Measurements from ENCODE around the gene NSL1. TPM values are rescaled to one million over a fixed set of nuclear protein-coding genes. Genes with fewer than 3 reads are reported as not detected.
A peak's percentile ranks its signal among the peaks of the same experiment; 100 is the strongest.

The NSL1 gene
- total and polyA plus RNA-seq, 8 donors, result 10.2 to 170 (median 28.7) TPM

DNA sequence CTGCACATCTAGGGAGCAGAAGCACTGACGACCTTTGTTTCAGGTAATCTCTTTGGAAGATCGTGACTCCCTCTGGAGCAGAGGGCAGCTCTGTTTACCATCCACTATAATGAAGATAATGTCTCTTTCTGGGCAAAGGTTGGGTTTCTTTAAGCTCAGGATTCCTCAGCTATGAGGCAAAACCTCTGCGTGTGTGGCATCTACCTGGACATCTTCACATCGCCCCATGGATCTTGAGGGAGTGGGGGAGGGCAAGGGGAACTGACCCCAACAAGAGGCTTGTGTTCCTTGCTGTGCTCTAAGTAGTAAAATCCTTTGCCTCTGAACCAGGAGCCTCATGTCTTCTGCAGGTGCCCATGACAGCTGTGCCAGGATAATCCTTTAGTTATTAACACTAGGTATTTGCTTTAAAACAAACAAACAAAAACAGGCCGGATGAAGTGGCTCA, 36.3 kb upstream of the NSL1 start:
- 42 to 58% (median 53%) methylated on average over 5 of the region's 5 CpGs for WGBS, 5 donors
- no peaks in the 10 kb centered on the region for H3K27me3 ChIP-seq
- H3K27ac ChIP-seq, result no peak overlapping the region
- intact Hi-C loops (cut with DNase I; ENCODE audit: low total_unique reads), result no loop called here
- peak in 1 of 2 donors; percentile 28 for DNase-seq
- no peak for TF ChIP-seq POLR2AphosphoS5 (IDR thresholded peaks at IDR 0.05)
- TF ChIP-seq EP300 (IDR thresholded peaks at IDR 0.05), result no peak
- TF ChIP-seq POLR2A (IDR thresholded peaks at IDR 0.05), result no peak
- TF ChIP-seq, protein P1, sequence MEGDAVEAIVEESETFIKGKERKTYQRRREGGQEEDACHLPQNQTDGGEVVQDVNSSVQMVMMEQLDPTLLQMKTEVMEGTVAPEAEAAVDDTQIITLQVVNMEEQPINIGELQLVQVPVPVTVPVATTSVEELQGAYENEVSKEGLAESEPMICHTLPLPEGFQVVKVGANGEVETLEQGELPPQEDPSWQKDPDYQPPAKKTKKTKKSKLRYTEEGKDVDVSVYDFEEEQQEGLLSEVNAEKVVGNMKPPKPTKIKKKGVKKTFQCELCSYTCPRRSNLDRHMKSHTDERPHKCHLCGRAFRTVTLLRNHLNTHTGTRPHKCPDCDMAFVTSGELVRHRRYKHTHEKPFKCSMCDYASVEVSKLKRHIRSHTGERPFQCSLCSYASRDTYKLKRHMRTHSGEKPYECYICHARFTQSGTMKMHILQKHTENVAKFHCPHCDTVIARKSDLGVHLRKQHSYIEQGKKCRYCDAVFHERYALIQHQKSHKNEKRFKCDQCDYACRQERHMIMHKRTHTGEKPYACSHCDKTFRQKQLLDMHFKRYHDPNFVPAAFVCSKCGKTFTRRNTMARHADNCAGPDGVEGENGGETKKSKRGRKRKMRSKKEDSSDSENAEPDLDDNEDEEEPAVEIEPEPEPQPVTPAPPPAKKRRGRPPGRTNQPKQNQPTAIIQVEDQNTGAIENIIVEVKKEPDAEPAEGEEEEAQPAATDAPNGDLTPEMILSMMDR (IDR thresholded peaks at IDR 0.05), result no peak
- H3K9me3 ChIP-seq, result peaks cover 11 to 20% (median 16%) of the 10 kb centered on the region in 4 donors
- no peak overlapping the region for H3K4me3 ChIP-seq
- H3K4me1 ChIP-seq, result peaks cover 0 to 12% (median 4%) of the 10 kb centered on the region in 4 donors
- H3K36me3 ChIP-seq, result no peaks in the 10 kb centered on the region

DNA sequence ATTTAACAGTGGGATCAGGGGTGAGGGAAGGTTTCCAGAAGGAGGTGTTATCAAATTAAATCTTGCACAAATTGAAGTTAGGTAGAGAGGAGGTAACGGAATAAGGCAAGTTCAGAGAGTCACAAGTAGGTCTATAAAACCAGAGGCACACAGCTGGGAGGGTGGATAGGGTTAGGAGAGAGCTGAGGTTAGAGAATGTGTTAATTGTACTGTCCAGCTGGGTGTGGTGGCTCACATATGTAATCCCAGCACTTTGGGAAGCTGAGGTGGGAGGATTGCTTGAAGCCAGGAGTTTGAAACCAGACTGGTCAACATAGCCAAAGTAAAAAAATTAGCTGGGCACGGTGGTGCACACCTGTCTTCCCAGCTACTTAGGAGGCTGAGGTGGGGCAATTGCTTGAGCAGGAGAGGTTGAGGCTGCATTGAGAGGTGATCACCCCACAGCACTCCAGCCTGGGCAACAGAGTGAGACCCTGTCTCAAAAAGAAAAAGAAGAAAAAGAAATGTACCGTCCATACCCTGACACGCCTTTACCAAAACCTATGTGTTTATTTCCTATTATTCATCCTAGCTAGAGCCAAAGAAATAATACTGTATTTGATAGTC, 35.7 kb upstream of the NSL1 start:
- intact Hi-C loops (cut with DNase I; ENCODE audit: low total_unique reads), result no loop called here
- Histone ChIP-seq H3K36me3 (no peaks in the 10 kb centered on the region), H3K9me3 (peaks cover 11 to 20% (median 16%) of the 10 kb centered on the region in 4 donors), H3K27me3 (no peaks in the 10 kb centered on the region), H3K27ac (no peak overlapping the region), H3K4me3 (no peak overlapping the region), H3K4me1 (peaks cover 0 to 7% (median 0%) of the 10 kb centered on the region in 4 donors)
- no peak for DNase-seq
- WGBS, 5 donors, result 87 to 95% (median 90%) methylated on average over 4 of the region's 4 CpGs
- TF ChIP-seq, protein P1 (IDR thresholded peaks at IDR 0.05), result no peak
- TF ChIP-seq POLR2AphosphoS5 (IDR thresholded peaks at IDR 0.05) (no peak), POLR2A (IDR thresholded peaks at IDR 0.05) (no peak), EP300 (IDR thresholded peaks at IDR 0.05) (no peak)

DNA sequence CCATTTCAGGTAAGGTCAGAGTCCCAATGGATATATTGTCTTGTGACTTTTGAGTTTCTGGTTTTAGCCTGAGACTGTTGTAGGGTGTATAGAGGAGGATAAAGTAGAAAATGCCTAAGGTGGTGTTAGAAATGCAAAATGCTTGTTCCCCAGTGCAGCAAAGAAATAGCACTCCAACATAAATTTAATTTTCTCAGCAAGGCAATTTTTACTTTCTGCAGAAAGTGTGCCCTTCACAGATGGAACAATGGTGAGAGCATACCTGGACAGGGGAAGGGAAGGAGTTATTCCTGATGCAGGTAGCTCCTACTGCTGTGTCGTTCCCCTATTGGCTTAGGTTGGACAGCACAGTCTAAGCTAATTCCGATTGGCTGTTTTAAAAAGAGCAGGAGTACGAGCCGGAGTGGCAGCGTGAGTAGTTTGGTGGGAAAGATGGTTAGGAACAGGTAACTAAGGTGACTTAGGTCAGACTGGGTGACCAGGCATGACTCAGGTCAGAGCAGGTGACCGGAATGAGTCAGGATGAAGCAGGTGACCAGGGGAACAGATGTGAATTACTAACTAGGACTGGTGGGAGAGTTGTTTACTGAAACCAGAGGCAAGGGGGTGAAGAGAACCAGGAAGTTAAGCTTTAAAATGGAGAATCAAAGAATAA, 34.3 kb upstream of the NSL1 start:
- DNase-seq, result no peak
- intact Hi-C loops (cut with DNase I; ENCODE audit: low total_unique reads), result no loop called here
- Histone ChIP-seq H3K27ac (no peak overlapping the region), H3K9me3 (peaks cover 11 to 20% (median 16%) of the 10 kb centered on the region in 4 donors), H3K36me3 (no peaks in the 10 kb centered on the region), H3K27me3 (no peaks in the 10 kb centered on the region), H3K4me1 (peaks cover 0 to 7% (median 0%) of the 10 kb centered on the region in 4 donors), H3K4me3 (no peak overlapping the region)
- WGBS, 5 donors, result 94 to 97% (median 97%) methylated on average over 6 of the region's 6 CpGs
- TF ChIP-seq POLR2AphosphoS5 (IDR thresholded peaks at IDR 0.05) (no peak), EP300 (IDR thresholded peaks at IDR 0.05) (no peak), POLR2A (IDR thresholded peaks at IDR 0.05) (no peak)
- TF ChIP-seq, protein P1 (IDR thresholded peaks at IDR 0.05), result no peak

DNA sequence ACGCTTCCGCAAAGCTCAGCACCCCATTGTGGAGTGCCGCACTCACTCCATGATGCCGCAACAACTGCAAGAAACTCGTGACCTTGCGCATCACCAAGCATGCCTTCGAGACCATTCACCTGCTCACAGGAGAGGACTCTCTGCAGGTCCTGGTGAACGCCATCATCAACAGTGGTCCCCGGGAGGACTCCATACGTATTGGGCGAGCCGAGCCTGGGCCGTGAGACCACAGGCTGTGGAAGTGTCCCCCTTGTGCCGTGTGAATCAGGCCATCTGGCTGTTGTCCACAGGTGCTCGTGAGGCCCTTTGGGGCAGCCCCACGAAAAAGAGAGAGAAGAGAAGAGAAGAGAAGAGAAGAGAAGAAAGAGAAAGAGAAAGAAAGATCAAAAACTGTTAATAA, 32.6 kb upstream of the NSL1 start:
- 93 to 98% (median 97%) methylated on average over 16 of the region's 16 CpGs for WGBS, 5 donors
- intact Hi-C loops (cut with DNase I; ENCODE audit: low total_unique reads), result no loop called here
- H3K9me3 ChIP-seq, result peaks cover 11 to 20% (median 16%) of the 10 kb centered on the region in 4 donors
- DNase-seq, result no peak
- no peak overlapping the region for H3K27ac ChIP-seq
- TF ChIP-seq, protein P1 (IDR thresholded peaks at IDR 0.05), result no peak
- TF ChIP-seq POLR2AphosphoS5 (IDR thresholded peaks at IDR 0.05) (no peak), EP300 (IDR thresholded peaks at IDR 0.05) (no peak), POLR2A (IDR thresholded peaks at IDR 0.05) (no peak)
- no peaks in the 10 kb centered on the region for H3K36me3 ChIP-seq
- no peak overlapping the region for H3K4me3 ChIP-seq
- peaks cover 0 to 15% (median 0%) of the 10 kb centered on the region in 4 donors for H3K4me1 ChIP-seq
- H3K27me3 ChIP-seq, result no peaks in the 10 kb centered on the region

All from stomach (tissue), 9 donors.